ENCODE data around the gene AKAP1.

Gene AKAP1

DNA sequence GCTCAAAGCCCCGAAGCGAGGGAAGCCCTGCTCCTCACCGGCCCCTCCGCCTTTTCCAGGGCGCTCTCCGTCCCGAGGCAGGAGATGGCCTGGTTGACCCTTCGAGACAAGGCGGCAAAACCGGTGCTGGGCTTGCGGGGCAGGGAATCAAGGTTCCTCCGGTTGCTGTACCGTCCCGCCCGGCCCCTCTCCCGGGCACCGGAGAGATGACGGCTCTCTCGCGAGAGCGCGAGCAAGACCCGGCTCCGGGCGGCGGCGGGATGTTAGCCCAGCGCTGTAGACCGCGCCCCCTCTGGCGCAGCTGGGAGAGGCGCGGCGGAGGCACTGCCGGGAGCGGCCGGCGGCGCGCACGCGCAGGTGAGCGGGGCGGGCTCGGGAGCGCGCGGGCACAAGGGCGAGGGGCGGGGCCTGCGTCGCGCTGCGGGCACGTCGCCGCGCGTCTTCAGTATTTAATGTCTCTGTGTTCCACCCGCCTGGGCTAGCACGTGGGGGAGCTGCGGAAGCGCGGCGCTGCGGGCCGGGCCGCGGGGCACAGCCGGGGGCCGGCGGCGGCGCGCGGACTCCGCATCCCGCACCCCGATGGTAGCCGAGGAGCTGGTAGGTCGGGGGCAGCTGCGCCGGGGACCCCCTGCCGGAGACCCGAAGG lies at the start of gene AKAP1:
AKAP1 (plus strand) TSS at position 445 of the 646 bp plus-strand sequence. CDS start 20,219 bp downstream, outside the sequence.
- Histone ChIP-seq H3K4me1 (ENCODE audit: control insufficient read depth in 1 of 2, insufficient read depth in 2 of 2, low read length in 2 of 2) (peaks cover 6 to 35% of the 10 kb centered on the region in 2 donors), H3K27ac (ENCODE audit: low read length) (peak within 1 kb of the TSS; percentile 99), H3K27me3 (ENCODE audit: low read depth, low read length) (no peaks in the 10 kb centered on the region), H3K36me3 (ENCODE audit: control insufficient read depth in 1 of 2, insufficient read depth in 2 of 2, low read length in 2 of 2) (no peaks in the 10 kb centered on the region), H3K9me3 (ENCODE audit: control insufficient read depth in 1 of 2, low read length in 2 of 2) (no peaks in the 10 kb centered on the region), H3K4me3 (ENCODE audit: low read depth in 1 of 2, low read length in 2 of 2) (peak within 1 kb of the TSS; percentile 90 to 95)

GRCh38 chr17:57035971-57036481 lies 49.0 kb upstream of the AKAP1 start:
- peak overlapping the region; percentile 77 for H3K27ac ChIP-seq (ENCODE audit: low read length)
- no peaks in the 10 kb centered on the region for H3K9me3 ChIP-seq (ENCODE audit: control insufficient read depth in 1 of 2, low read length in 2 of 2)
- no peaks in the 10 kb centered on the region for H3K27me3 ChIP-seq (ENCODE audit: low read depth, low read length)
- peaks cover 0 to 11% of the 10 kb centered on the region in 2 donors for H3K4me1 ChIP-seq (ENCODE audit: control insufficient read depth in 1 of 2, insufficient read depth in 2 of 2, low read length in 2 of 2)
- peak overlapping the region in 1 of 2 donors; percentile 32 for H3K4me3 ChIP-seq (ENCODE audit: low read depth in 1 of 2, low read length in 2 of 2)
- no peaks in the 10 kb centered on the region for H3K36me3 ChIP-seq (ENCODE audit: control insufficient read depth in 1 of 2, insufficient read depth in 2 of 2, low read length in 2 of 2)

DNA sequence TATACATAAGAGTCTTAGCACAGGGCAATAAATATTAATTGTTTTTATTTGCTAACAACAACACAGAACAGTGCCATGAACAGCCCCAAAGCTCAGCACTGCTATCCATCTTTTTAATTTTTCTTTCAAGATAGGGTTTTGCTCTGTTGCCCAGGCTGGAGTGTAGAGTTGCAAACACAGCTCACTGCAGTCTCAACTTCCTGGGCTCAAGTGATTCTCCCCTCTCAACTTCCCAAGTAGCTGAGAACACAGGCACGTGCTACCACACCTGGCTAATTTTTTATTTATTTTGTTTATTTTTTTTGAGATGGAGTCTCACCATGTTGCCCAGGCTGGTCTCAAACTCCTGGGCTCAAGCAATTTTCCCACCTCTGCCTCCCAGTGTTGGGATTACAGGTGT lies 47.6 kb upstream of the AKAP1 start:
- H3K4me1 ChIP-seq (ENCODE audit: control insufficient read depth in 1 of 2, insufficient read depth in 2 of 2, low read length in 2 of 2): peaks cover 0 to 11% of the 10 kb centered on the region in 2 donors
- no peaks in the 10 kb centered on the region for H3K9me3 ChIP-seq (ENCODE audit: control insufficient read depth in 1 of 2, low read length in 2 of 2)
- no peak overlapping the region for H3K27ac ChIP-seq (ENCODE audit: low read length)
- H3K27me3 ChIP-seq (ENCODE audit: low read depth, low read length): no peaks in the 10 kb centered on the region
- no peak overlapping the region for H3K4me3 ChIP-seq (ENCODE audit: low read depth in 1 of 2, low read length in 2 of 2)
- H3K36me3 ChIP-seq (ENCODE audit: control insufficient read depth in 1 of 2, insufficient read depth in 2 of 2, low read length in 2 of 2): no peaks in the 10 kb centered on the region

DNA sequence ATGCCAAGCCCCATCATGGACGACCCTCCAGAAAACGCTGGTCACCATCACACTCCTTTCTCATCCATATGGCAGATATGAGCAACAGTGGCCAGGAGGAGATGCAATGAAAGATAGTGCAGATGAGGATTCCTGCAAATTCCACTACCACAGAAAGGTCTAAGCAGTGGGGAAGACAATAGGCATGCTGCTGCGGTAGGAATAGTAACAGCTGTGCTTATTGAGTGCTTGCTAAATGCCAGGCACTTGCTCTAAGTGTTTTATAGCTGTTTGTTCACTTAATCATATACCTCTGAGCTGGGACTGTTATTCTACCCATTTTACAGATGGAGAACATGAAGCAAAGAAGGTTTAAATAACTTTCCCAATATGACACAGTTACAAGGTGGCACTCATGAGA lies 46.6 kb upstream of the AKAP1 start:
- no peaks in the 10 kb centered on the region for H3K36me3 ChIP-seq (ENCODE audit: control insufficient read depth in 1 of 2, insufficient read depth in 2 of 2, low read length in 2 of 2)
- H3K4me3 ChIP-seq (ENCODE audit: low read depth in 1 of 2, low read length in 2 of 2): no peak overlapping the region
- no peaks in the 10 kb centered on the region for H3K27me3 ChIP-seq (ENCODE audit: low read depth, low read length)
- H3K27ac ChIP-seq (ENCODE audit: low read length): no peak overlapping the region
- H3K4me1 ChIP-seq (ENCODE audit: control insufficient read depth in 1 of 2, insufficient read depth in 2 of 2, low read length in 2 of 2): peaks cover 0 to 11% of the 10 kb centered on the region in 2 donors
- no peaks in the 10 kb centered on the region for H3K9me3 ChIP-seq (ENCODE audit: control insufficient read depth in 1 of 2, low read length in 2 of 2)

GRCh38 chr17:57040571-57040970 lies 44.5 kb upstream of the AKAP1 start:
- H3K4me1 ChIP-seq (ENCODE audit: control insufficient read depth in 1 of 2, insufficient read depth in 2 of 2, low read length in 2 of 2): peaks cover 0 to 15% of the 10 kb centered on the region in 2 donors
- no peak overlapping the region for H3K27ac ChIP-seq (ENCODE audit: low read length)
- H3K4me3 ChIP-seq (ENCODE audit: low read depth in 1 of 2, low read length in 2 of 2): no peak overlapping the region
- H3K9me3 ChIP-seq (ENCODE audit: control insufficient read depth in 1 of 2, low read length in 2 of 2): no peaks in the 10 kb centered on the region
- H3K36me3 ChIP-seq (ENCODE audit: control insufficient read depth in 1 of 2, insufficient read depth in 2 of 2, low read length in 2 of 2): no peaks in the 10 kb centered on the region
- peaks cover 7% of the 10 kb centered on the region for H3K27me3 ChIP-seq (ENCODE audit: low read depth, low read length)

DNA sequence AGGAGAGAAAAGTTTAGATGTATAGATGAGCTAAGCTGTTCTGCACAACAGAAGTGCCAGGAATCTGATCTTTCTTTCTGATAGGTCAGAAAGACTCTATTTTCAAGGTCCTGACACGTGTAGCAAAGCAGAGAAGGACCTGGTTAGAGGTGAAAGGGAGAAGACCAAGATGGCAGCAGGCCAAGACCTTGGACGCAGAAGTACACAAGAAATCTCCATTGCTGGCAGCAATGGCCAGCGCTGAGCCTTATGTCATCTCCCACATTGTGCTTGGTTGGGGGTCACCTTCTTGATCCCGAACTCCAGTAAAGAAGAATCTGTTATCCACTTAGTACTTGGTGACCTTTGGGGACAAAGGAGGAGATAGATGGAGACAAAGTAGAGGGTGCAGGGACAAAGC lies 41.8 kb upstream of the AKAP1 start:
- no peaks in the 10 kb centered on the region for H3K36me3 ChIP-seq (ENCODE audit: control insufficient read depth in 1 of 2, insufficient read depth in 2 of 2, low read length in 2 of 2)
- no peak overlapping the region for H3K4me3 ChIP-seq (ENCODE audit: low read depth in 1 of 2, low read length in 2 of 2)
- H3K4me1 ChIP-seq (ENCODE audit: control insufficient read depth in 1 of 2, insufficient read depth in 2 of 2, low read length in 2 of 2): peaks cover 0 to 14% of the 10 kb centered on the region in 2 donors
- H3K27me3 ChIP-seq (ENCODE audit: low read depth, low read length): peaks cover 11% of the 10 kb centered on the region
- H3K27ac ChIP-seq (ENCODE audit: low read length): no peak overlapping the region
- no peaks in the 10 kb centered on the region for H3K9me3 ChIP-seq (ENCODE audit: control insufficient read depth in 1 of 2, low read length in 2 of 2)

GRCh38 chr17:57044976-57045867 lies 39.8 kb upstream of the AKAP1 start:
- peak overlapping the region; percentile 44 to 64 for H3K4me3 ChIP-seq (ENCODE audit: low read depth in 1 of 2, low read length in 2 of 2)
- H3K27ac ChIP-seq (ENCODE audit: low read length): no peak overlapping the region
- peaks cover 0 to 15% of the 10 kb centered on the region in 2 donors for H3K4me1 ChIP-seq (ENCODE audit: control insufficient read depth in 1 of 2, insufficient read depth in 2 of 2, low read length in 2 of 2)
- H3K9me3 ChIP-seq (ENCODE audit: control insufficient read depth in 1 of 2, low read length in 2 of 2): no peaks in the 10 kb centered on the region
- no peaks in the 10 kb centered on the region for H3K36me3 ChIP-seq (ENCODE audit: control insufficient read depth in 1 of 2, insufficient read depth in 2 of 2, low read length in 2 of 2)
- peaks cover 11% of the 10 kb centered on the region for H3K27me3 ChIP-seq (ENCODE audit: low read depth, low read length)

- H3K27ac ChIP-seq (ENCODE audit: low read length): no peak overlapping the region
- H3K4me1 ChIP-seq (ENCODE audit: control insufficient read depth in 1 of 2, insufficient read depth in 2 of 2, low read length in 2 of 2): peaks cover 0 to 18% of the 10 kb centered on the region in 2 donors
- peaks cover 11% of the 10 kb centered on the region for H3K27me3 ChIP-seq (ENCODE audit: low read depth, low read length)
- peak overlapping the region; percentile 44 to 64 for H3K4me3 ChIP-seq (ENCODE audit: low read depth in 1 of 2, low read length in 2 of 2)
- H3K36me3 ChIP-seq (ENCODE audit: control insufficient read depth in 1 of 2, insufficient read depth in 2 of 2, low read length in 2 of 2): no peaks in the 10 kb centered on the region
- H3K9me3 ChIP-seq (ENCODE audit: control insufficient read depth in 1 of 2, low read length in 2 of 2): no peaks in the 10 kb centered on the region
Observed at GRCh38 chr17:57045868-57046704, 39.0 kb upstream of the AKAP1 start.

DNA sequence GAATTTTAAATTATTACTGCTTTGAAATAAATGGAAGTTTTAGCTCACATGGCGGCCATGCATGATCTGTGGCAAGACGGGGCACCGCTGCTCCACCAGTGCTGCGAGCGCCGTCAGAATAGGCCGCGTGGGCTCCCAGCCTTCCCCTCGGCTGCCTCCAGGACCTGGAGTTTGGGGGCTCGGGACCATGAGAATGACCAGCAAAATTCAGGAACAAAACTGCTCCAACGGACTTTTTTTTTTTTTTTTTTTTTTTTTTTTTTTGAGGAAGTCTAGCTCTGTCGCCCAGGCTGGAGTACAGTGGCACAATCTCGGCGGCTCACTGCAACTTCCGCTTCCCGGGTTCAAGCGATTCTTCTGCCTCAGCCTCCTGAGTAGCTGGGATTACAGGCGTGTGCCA lies 38.3 kb upstream of the AKAP1 start:
- Histone ChIP-seq H3K36me3 (ENCODE audit: control insufficient read depth in 1 of 2, insufficient read depth in 2 of 2, low read length in 2 of 2) (no peaks in the 10 kb centered on the region), H3K4me1 (ENCODE audit: control insufficient read depth in 1 of 2, insufficient read depth in 2 of 2, low read length in 2 of 2) (peaks cover 0 to 18% of the 10 kb centered on the region in 2 donors), H3K4me3 (ENCODE audit: low read depth in 1 of 2, low read length in 2 of 2) (no peak overlapping the region), H3K9me3 (ENCODE audit: control insufficient read depth in 1 of 2, low read length in 2 of 2) (no peaks in the 10 kb centered on the region), H3K27me3 (ENCODE audit: low read depth, low read length) (peaks cover 11% of the 10 kb centered on the region), H3K27ac (ENCODE audit: low read length) (no peak overlapping the region)

DNA sequence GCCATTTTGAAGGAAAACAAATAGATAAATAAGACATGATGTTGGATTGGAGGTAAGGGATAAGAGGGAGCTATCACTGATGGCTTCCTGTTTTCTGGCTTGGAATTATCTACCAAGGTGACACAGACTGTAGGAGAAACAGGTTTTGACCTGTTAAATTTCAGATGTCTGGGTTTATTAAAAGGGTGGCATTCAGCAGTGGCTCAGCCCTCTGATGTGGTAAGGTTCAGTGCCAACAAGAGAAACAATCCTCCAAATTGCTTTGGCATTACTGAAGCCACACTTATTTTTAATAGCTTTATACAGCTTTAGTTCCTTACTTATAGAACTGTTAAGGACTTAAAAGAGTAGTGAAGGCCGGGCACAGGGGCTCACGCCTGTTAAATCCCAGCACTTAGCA lies 37.0 kb upstream of the AKAP1 start:
- Histone ChIP-seq H3K36me3 (ENCODE audit: control insufficient read depth in 1 of 2, insufficient read depth in 2 of 2, low read length in 2 of 2) (no peaks in the 10 kb centered on the region), H3K4me1 (ENCODE audit: control insufficient read depth in 1 of 2, insufficient read depth in 2 of 2, low read length in 2 of 2) (peaks cover 0 to 18% of the 10 kb centered on the region in 2 donors), H3K4me3 (ENCODE audit: low read depth in 1 of 2, low read length in 2 of 2) (no peak overlapping the region), H3K27ac (ENCODE audit: low read length) (no peak overlapping the region), H3K27me3 (ENCODE audit: low read depth, low read length) (peaks cover 11% of the 10 kb centered on the region), H3K9me3 (ENCODE audit: control insufficient read depth in 1 of 2, low read length in 2 of 2) (no peaks in the 10 kb centered on the region)

DNA sequence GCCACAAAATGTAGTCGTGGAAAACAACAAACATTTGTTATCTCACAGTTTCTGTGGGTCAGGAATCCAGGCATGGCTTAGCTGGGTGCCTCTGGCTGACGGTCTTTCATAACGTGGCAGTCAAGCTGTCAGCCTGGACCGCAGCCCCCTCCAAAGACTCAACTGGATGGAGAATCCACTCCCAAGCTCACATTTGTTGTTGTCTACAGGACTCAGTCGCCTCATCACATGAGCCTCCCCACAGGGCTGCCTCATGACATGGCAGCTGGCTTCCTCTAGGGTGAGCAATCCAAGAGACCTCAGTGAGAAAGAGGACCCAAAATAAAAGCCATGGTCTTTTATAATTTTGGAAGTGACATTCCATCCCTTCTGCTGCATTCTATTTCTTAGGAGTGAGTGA lies 34.7 kb upstream of the AKAP1 start:
- Histone ChIP-seq H3K36me3 (ENCODE audit: control insufficient read depth in 1 of 2, insufficient read depth in 2 of 2, low read length in 2 of 2) (no peaks in the 10 kb centered on the region), H3K27me3 (ENCODE audit: low read depth, low read length) (peaks cover 6% of the 10 kb centered on the region), H3K4me3 (ENCODE audit: low read depth in 1 of 2, low read length in 2 of 2) (no peak overlapping the region), H3K9me3 (ENCODE audit: control insufficient read depth in 1 of 2, low read length in 2 of 2) (no peaks in the 10 kb centered on the region), H3K4me1 (ENCODE audit: control insufficient read depth in 1 of 2, insufficient read depth in 2 of 2, low read length in 2 of 2) (peaks cover 0 to 15% of the 10 kb centered on the region in 2 donors), H3K27ac (ENCODE audit: low read length) (no peak overlapping the region)

All from muscle layer of duodenum (tissue), 2 donors.